HG02759 (cell line): ENCODE data around the gene FRMD8.

Experiments
- ATAC-seq: cut with Tn5 transposase; IDR thresholded peaks from one replicate; pipeline ENCODE4 v1.9.1; 2021; ENCODE audit warnings: mild to moderate bottlenecking, moderate library complexity; ENCODE audit not compliant: unreplicated experiment

FRMD8 gene

GRCh38 chr11:65392899-65393298 lies 6.5 kb downstream of the FRMD8 start:
- ATAC-seq = no peak

DNA sequence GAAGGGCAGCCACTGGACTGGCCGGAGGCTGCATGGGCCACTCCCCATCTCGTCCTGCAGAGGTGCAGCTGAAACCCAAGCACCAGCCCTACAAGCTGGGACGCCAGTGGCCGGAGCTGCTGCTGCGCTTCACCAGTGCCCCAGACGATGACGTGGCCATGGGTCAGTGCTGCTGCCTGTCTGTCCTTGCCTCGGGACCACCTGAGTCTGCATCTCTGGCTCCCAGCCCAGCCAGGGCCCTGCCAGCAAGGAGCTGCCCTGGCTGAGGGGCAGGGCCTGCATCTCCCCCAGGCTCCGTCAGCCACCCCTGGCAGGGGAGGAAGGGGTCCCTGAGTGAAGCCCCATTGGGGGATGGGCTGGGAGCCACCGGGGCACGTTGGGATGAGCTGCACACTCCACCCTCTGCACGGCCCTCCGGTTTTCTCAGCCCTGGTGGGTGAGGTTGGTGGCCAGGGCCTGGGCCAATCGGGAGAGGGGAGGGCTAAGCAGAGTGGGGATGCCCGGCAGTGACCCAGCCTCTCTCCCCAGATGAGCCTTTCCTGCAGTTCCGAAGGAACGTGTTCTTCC lies 7.2 kb downstream of the FRMD8 start:
- ATAC-seq = no peak

GRCh38 chr11:65394125-65394536 lies 7.7 kb downstream of the FRMD8 start:
- ATAC-seq = no peak

DNA sequence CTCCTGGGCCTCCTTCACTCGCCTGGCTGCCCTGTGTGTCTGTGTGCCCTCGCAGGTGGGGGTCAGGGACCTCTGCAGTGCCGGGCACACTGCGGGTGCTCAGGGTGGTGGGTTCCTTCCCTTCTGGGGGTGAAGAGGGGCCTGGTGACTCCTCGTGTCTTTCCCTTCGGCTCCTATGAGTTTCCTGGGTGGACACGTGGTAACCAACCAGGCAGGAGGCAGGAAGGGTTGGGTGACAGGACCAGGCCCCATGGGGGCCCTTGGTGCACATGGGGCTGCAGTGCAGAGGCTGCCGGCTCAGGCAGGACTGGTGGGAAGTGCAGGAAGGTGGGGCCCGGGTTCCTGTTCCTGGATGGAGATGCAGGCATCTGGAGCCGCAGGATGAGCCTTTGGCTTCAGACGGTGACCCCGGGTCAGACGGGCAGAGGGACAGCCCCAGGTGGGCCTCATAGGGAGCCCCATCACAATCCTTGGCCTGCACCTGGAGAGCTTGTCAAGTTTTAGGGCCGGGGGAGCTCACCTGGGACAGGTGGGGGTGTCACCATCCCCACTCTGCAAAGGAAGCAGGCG lies 9.6 kb downstream of the FRMD8 start:
- no peak for ATAC-seq

GRCh38 chr11:65396769-65397745 lies 10.6 kb downstream of the FRMD8 start:
- ATAC-seq = no peak

DNA sequence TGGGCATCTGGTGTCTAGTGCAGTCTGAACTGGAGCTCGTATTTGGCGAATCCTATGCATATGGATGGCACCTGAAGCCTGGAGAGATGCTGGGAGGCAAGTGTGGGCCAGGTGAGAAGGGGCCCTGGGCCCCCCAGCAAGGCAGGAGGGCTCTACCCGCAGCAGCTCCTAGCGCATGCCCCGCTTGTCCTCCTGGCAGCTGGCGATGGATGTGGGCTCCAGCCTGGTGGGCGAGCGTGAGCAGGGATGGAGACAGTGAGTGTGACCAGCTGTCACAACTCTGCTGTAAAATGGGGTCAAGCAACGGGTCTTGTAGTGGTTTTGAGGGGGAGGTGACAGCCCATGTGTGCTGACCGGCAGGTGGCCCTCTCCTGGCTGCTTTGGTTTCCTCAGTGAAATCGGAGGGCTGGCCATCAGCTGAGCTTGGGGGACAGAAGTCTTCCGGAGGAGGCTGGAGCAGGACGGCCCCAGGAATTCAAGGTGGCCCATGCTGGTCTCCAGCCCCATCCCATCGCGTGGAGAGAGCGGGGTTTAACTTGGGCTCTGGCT lies 12.0 kb downstream of the FRMD8 start:
- ATAC-seq = no peak

GRCh38 chr11:65399249-65399648 lies 12.8 kb downstream of the FRMD8 start:
- no peak for ATAC-seq

DNA sequence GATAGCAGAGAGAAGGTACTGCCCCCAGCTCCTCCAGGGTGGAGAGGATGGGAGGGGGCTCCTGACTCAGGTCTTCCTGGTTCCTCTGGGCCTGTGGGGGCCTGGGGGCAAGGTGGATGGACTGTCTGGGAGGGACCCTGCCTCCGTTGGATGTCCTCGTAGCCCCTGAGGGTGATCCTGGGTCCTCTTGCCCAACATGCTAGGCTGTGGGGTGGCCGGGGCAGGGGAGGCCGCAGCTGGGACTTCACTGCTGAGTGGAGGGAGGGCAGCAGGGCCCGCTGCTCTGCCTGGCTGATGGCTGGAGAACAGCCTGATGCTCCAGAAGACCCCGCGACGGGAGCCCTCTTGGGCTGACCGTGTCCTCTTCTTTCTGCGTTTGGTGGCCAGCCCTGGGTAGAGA lies 13.4 kb downstream of the FRMD8 start:
- no peak for ATAC-seq

- ATAC-seq = no peak
Measured at GRCh38 chr11:65400307-65401072, 14.1 kb downstream of the FRMD8 start.

- ATAC-seq = no peak
Measured at GRCh38 chr11:65401073-65401802, 14.8 kb downstream of the FRMD8 start.

- ATAC-seq = no peak
Measured at GRCh38 chr11:65401803-65402248, 15.4 kb downstream of the FRMD8 start.

DNA sequence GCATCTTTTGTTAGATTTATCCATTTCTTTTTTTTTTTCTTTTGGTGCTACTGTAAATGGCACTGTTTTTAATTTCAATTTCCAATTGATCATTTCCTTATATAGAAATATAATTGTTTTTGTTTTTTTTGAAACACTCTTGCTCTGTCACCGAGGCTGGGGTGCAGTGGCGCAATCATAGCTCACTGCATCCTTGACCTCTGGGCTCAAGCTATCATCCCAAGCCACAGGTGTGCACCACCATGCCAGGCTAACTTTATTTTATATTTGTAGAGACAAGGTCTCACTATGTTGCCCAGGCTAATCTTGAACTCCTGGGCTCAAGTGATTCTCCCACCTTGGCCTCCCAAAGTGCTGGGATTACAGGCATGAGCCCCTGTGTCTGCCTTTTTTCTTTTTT lies 16.4 kb downstream of the FRMD8 start:
- ATAC-seq = no peak

DNA sequence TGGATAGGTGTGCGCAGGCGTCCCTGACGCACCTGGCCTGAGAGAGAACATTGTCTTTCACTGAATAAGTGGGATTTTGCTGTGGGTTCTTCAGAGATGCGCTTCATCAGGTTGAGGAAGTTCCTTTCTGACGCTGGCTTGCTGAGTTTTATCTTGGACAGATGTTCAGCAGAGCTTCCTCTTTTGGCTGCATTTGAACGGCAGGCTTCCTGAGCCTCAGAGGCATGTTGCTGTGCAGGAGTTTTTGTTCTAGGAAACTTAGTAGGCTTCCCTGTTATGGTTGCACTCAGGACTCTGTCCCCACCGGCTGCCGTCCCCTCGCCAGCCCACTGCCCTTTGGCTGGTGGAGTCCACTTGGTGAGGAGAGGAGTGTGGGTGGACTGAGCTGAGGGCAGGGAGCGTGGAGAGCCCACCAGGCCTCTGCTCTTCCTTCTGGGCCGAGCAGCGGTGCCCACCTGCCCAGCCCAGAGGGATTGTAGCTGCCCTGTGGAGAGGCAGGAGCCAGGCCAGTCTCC lies 17.2 kb downstream of the FRMD8 start:
- ATAC-seq = peak; percentile 56

- no peak for ATAC-seq
Measured at GRCh38 chr11:65404210-65404609, 17.8 kb downstream of the FRMD8 start.

- ATAC-seq = no peak
Measured at GRCh38 chr11:65404638-65405339, 18.4 kb downstream of the FRMD8 start.

GRCh38 chr11:65410936-65411680 lies 24.7 kb downstream of the FRMD8 start:
- ATAC-seq = no peak

GRCh38 chr11:65411681-65412070 lies 25.2 kb downstream of the FRMD8 start:
- no peak for ATAC-seq

DNA sequence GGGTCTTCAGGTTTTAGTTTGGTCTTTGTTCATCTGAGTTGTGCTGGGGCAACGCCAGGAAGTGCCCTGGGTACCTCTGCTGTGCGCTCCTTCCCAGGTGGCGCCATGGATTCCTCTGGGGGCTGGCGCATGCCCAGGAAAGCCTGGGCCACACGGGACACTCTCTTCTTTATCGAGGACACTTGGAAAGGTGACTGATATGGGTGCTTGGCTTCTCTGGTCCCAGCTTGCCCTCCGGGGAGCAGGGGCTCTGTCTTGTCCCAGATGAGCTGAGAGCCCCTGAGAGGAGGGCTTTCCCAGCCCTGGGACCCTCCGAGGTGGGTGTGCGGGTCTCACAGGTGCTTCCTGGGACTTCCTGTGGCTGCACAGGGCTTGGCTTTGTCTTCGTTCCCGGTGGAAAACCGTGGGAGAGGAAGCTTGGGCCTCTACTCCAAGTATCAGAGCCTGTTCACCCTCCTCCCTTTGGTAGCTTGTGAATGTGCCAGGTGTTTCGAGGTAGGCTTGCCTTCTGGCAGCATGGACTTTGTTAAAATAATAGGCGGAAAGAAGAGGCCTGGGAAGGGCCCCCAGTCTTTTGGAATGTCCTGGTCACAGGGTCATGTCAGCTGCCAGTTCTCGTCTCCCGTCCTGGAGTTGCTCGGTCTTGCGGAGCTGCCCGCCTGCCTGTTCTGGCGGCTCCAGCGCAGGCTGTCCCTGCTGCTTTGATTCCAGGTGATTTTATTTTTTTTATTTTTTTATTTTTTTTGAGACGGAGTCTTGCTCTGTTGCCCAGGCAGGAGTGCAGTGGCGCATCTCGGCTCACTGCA lies 26.0 kb downstream of the FRMD8 start:
- no peak for ATAC-seq
